Measurements from ENCODE around the gene TACR2. TPM values are rescaled to one million over a fixed set of nuclear protein-coding genes. Genes with fewer than 3 reads are reported as not detected.

Gene TACR2
- total and polyA plus RNA-seq, 2 of the 13 experiments (the other 11 are each of a cell fraction or from before 2014, with no cell fraction given), result 0.04 TPM; not detected in 1

DNA sequence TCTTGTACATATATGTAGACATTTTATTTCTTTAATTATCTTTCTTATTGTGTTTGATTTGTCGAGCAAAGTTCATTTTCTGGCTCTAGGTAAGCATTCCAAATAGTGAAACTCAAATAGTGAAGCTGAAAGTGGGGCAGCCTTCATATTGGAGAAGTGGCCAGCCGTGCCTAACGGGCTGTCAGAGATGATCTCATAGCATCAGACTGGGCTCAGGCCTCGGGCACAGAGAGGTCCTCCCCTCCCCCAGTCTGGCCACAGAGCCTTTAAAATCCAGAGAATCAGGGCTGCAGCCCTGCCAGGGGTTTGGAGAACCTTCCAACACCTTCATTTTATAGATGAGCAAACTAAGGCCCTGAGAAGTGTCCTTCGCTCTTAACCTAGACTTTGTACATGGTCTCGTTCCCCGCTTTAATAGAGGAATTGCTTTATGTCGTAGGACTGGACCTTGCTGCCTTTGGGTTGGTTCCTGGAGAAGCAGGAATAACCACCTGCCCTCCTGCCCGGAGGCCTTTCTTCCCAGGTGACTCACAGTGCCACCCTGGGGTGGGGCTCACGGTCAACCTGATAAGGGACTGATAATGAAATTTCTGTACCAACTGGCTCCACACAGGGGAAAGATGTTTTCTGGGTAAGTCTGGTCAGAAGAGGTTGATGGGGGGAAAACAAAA lies 41.8 kb upstream of the TACR2 start:
- ATAC-seq (no peak), DNase-seq (ENCODE audit: low spot score) (no peak), FAIRE-seq (no peak)
- Histone ChIP-seq H4K20me1 (ENCODE audit: insufficient read depth, low read length) (no peaks in the 10 kb centered on the region), H3K27me3 (ENCODE audit: control insufficient read depth in 1 of 2, insufficient read depth in 2 of 2, low read length in 2 of 2) (peaks cover 0 to 1% of the 10 kb centered on the region in 2 experiments; a peak in 1 of 5 replicates), H3K4me3 (replicated peaks in 1 of 3; ENCODE audit: insufficient read depth in 1 of 3, low read depth in 2 of 3, low read length in 3 of 3) (no peak overlapping the region), H3K9ac (ENCODE audit: insufficient read depth, low read depth, low read length) (no peak overlapping the region), H2AFZ (ENCODE audit: low read length) (no peak overlapping the region), H3K4me2 (ENCODE audit: low read depth, low read length) (no peak overlapping the region), H3K27ac (ENCODE audit: extremely low read length, insufficient read depth, low read length) (no peak overlapping the region), H3K36me3 (replicated peaks in 1 of 2; ENCODE audit: control insufficient read depth in 1 of 2, insufficient read depth in 2 of 2, low read length in 2 of 2) (no peaks in the 10 kb centered on the region; a peak in 1 of 5 replicates), H3K9me3 (ENCODE audit: low read length) (no peaks in the 10 kb centered on the region), H3K79me2 (ENCODE audit: insufficient read depth, low read length) (no peaks in the 10 kb centered on the region), H3K4me1 (ENCODE audit: insufficient read depth, low read length) (peaks cover 16% of the 10 kb centered on the region; the same call in 1 of the 2 replicates)
- 49% methylated on average over 9 of the region's 10 CpGs for WGBS (ENCODE audit: low lambda C conversion rate)
- in situ Hi-C loops (cut with HindIII; ENCODE audit: extremely low pct_ligation_motif_present, low pct_unique_long_range_greater_than_20kb) (no loop called here), intact Hi-C loops (cut with micrococcal nuclease; ENCODE audit: unreplicated experiment) (no loop called here)
- ChIA-PET POLR2A (interaction anchor here (1.2 kb wide), 1 partner anchor 9 kb away, joined by 3 read pairs; no protein-coding TSS in a partner anchor), CTCF (ENCODE audit: low intra/inter-chr PET ratio, low total read pairs) (no interaction called here)
- BruUV-seq (replicated peaks), result no TSS peak
- TF ChIP-seq, protein P1, sequence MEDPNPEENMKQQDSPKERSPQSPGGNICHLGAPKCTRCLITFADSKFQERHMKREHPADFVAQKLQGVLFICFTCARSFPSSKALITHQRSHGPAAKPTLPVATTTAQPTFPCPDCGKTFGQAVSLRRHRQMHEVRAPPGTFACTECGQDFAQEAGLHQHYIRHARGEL (CRISPR knock-in tag; IDR thresholded peaks at IDR 0.05), result no peak
- TF ChIP-seq, protein P2, sequence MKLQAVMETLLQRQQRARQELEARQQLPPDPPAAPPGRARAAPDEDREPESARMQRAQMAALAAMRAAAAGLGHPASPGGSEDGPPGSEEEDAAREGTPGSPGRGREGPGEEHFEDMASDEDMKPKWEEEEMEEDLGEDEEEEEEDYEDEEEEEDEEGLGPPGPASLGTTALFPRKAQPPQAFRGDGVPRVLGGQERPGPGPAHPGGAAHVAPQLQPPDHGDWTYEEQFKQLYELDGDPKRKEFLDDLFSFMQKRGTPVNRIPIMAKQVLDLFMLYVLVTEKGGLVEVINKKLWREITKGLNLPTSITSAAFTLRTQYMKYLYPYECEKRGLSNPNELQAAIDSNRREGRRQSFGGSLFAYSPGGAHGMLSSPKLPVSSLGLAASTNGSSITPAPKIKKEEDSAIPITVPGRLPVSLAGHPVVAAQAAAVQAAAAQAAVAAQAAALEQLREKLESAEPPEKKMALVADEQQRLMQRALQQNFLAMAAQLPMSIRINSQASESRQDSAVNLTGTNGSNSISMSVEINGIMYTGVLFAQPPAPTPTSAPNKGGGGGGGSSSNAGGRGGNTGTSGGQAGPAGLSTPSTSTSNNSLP (IDR thresholded peaks at IDR 0.05; ENCODE audit: low read depth, low read length), result no peak
- TF ChIP-seq SMAD3 (CRISPR knock-in tag; IDR thresholded peaks at IDR 0.05) (no peak), FOXP1 (IDR thresholded peaks at IDR 0.05) (no peak), FOXP1 (CRISPR knock-in tag; IDR thresholded peaks at IDR 0.05) (no peak), ZNF382 (CRISPR knock-in tag; IDR thresholded peaks at IDR 0.05; ENCODE audit: borderline replicate concordance) (no peak), KDM4B (CRISPR knock-in tag; IDR thresholded peaks at IDR 0.05) (no peak), ZNF644 (CRISPR knock-in tag; IDR thresholded peaks at IDR 0.05; ENCODE audit: low read depth) (no peak), FOXM1 (CRISPR knock-in tag; IDR thresholded peaks at IDR 0.05) (no peak), PTBP1 (IDR thresholded peaks at IDR 0.05; ENCODE audit: low read depth, low read length, poor library complexity, severe bottlenecking) (no peak), HNRNPLL (IDR thresholded peaks at IDR 0.05; ENCODE audit: low read depth, low read length, poor library complexity, severe bottlenecking) (no peak), ZNF567 (CRISPR knock-in tag; IDR thresholded peaks at IDR 0.05; ENCODE audit: borderline replicate concordance) (no peak)
- TF ChIP-seq, protein P3, sequence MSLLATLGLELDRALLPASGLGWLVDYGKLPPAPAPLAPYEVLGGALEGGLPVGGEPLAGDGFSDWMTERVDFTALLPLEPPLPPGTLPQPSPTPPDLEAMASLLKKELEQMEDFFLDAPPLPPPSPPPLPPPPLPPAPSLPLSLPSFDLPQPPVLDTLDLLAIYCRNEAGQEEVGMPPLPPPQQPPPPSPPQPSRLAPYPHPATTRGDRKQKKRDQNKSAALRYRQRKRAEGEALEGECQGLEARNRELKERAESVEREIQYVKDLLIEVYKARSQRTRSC (CRISPR knock-in tag; IDR thresholded peaks at IDR 0.05; ENCODE audit: low read depth), result no peak
- TF ChIP-seq, protein P4, sequence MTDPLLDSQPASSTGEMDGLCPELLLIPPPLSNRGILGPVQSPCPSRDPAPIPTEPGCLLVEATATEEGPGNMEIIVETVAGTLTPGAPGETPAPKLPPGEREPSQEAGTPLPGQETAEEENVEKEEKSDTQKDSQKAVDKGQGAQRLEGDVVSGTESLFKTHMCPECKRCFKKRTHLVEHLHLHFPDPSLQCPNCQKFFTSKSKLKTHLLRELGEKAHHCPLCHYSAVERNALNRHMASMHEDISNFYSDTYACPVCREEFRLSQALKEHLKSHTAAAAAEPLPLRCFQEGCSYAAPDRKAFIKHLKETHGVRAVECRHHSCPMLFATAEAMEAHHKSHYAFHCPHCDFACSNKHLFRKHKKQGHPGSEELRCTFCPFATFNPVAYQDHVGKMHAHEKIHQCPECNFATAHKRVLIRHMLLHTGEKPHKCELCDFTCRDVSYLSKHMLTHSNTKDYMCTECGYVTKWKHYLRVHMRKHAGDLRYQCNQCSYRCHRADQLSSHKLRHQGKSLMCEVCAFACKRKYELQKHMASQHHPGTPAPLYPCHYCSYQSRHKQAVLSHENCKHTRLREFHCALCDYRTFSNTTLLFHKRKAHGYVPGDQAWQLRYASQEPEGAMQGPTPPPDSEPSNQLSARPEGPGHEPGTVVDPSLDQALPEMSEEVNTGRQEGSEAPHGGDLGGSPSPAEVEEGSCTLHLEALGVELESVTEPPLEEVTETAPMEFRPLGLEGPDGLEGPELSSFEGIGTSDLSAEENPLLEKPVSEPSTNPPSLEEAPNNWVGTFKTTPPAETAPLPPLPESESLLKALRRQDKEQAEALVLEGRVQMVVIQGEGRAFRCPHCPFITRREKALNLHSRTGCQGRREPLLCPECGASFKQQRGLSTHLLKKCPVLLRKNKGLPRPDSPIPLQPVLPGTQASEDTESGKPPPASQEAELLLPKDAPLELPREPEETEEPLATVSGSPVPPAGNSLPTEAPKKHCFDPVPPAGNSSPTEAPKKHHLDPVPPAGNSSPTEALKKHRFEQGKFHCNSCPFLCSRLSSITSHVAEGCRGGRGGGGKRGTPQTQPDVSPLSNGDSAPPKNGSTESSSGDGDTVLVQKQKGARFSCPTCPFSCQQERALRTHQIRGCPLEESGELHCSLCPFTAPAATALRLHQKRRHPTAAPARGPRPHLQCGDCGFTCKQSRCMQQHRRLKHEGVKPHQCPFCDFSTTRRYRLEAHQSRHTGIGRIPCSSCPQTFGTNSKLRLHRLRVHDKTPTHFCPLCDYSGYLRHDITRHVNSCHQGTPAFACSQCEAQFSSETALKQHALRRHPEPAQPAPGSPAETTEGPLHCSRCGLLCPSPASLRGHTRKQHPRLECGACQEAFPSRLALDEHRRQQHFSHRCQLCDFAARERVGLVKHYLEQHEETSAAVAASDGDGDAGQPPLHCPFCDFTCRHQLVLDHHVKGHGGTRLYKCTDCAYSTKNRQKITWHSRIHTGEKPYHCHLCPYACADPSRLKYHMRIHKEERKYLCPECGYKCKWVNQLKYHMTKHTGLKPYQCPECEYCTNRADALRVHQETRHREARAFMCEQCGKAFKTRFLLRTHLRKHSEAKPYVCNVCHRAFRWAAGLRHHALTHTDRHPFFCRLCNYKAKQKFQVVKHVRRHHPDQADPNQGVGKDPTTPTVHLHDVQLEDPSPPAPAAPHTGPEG (CRISPR knock-in tag; IDR thresholded peaks at IDR 0.05), result no peak
- TF ChIP-seq, protein P5, sequence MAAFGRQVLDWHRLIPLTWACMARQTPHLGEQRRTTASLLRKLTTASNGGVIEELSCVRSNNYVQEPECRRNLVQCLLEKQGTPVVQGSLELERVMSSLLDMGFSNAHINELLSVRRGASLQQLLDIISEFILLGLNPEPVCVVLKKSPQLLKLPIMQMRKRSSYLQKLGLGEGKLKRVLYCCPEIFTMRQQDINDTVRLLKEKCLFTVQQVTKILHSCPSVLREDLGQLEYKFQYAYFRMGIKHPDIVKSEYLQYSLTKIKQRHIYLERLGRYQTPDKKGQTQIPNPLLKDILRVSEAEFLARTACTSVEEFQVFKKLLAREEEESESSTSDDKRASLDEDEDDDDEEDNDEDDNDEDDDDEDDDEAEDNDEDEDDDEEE (CRISPR knock-in tag; IDR thresholded peaks at IDR 0.05), result no peak

All from HepG2 (cell line).